ENCODE measurements around the gene SLC35B2.

The SLC35B2 gene

DNA sequence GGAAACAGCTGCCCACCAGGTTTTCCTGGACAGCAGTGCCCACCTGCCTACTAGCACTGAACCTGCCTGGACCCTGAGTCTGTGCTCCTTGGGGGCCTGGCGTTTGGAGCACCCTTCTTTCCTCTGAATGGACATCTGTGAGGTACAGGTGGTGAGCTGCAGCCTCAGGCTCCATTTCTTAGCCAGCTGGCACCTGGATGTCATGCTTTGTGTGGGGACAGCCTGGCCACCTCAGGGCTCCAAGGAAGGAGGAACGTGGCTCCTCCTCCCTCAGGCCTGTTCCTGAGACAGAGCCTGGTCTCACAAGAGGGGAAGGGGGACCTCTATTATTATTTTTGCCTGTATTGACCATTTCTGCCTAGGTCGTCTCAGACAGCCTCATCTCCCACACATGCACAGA is 21.0 kb upstream of the SLC35B2 start:
- Histone ChIP-seq H2AFZ (ENCODE audit: low read depth, low read length) (no peak overlapping the region), H3K36me3 (ENCODE audit: insufficient read depth, low read length) (peaks cover 12% of the 10 kb centered on the region), H3K4me1 (ENCODE audit: insufficient read depth, low read length) (no peaks in the 10 kb centered on the region), H3K4me3 (ENCODE audit: low read length) (no peak overlapping the region), H3K27me3 (ENCODE audit: insufficient read depth, low read length) (no peaks in the 10 kb centered on the region), H3K9me3 (ENCODE audit: low read length) (no peaks in the 10 kb centered on the region)

DNA sequence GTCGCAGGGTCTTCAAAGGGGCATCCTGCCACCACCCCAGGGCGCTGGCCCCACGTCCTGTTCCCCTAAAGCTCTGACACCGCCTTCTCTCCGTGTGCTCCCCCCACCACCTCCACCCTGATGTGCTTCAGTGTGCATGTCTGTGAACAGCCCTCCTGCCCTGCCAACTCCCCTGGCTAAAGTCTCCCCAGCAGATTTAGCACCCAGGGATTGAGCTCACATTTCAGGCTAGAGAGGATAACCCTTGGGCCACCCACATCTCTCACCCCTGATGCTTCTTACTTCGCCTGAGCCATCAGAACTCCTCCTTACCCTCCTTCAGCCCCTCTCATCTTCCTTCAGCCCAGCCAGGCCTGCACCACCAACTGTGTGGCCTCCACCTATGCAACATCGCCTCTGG is 20.4 kb upstream of the SLC35B2 start:
- Histone ChIP-seq H3K27me3 (ENCODE audit: insufficient read depth, low read length) (no peaks in the 10 kb centered on the region), H3K4me3 (ENCODE audit: low read length) (no peak overlapping the region), H3K36me3 (ENCODE audit: insufficient read depth, low read length) (peaks cover 15% of the 10 kb centered on the region), H3K4me1 (ENCODE audit: insufficient read depth, low read length) (no peaks in the 10 kb centered on the region), H2AFZ (ENCODE audit: low read depth, low read length) (no peak overlapping the region), H3K9me3 (ENCODE audit: low read length) (no peaks in the 10 kb centered on the region)

DNA sequence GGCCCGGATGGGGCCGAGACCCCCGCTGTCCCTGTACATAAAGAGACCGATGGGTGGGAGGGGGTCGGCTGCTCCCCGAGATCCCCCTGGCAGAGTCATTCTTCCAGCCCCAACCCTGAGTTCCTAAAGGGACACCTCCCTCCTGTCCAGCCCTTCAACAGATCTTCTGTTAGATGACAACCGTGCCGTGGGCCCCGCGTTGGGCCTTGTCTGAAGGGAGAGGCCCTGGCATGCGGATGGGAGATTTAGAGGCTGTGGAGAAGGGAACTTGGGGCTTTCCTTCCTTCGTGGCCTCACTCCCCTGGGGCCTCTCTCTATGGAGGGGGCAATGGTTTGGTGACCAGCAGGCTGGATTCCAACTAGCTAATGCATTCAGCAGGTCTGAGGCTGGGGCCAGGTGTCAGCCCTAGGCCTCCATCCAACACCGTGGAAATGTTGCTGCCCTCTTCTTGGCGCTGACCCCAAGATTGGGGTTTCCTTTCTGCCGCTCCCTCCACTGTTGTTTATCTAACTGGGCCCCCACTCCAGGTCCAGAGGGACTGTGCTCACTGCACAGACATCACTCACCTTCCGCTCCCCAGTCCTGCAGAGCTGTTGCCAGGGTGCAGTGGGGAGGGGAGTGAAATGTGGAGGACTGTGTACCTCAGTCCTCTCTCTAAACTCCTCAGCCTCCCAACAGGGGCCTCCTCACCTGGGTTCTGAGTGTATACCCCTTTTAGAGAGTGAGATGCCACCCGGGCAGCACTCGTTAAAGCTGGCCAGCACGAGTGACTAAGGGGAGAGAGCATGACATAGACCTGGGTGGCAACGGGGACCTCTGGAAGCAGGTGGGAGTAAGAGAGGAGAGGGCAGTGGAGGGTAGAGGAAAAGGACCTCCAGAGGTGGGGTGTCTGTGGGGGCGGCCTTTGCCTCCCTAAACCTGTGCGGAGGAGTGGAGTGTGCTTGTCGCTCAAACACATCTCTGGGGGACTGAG is 19.6 kb upstream of the SLC35B2 start:
- no peaks in the 10 kb centered on the region for H3K4me1 ChIP-seq (ENCODE audit: insufficient read depth, low read length)
- H3K4me3 ChIP-seq (ENCODE audit: low read length), result no peak overlapping the region
- peaks cover 15% of the 10 kb centered on the region for H3K36me3 ChIP-seq (ENCODE audit: insufficient read depth, low read length)
- H2AFZ ChIP-seq (ENCODE audit: low read depth, low read length), result no peak overlapping the region
- H3K9me3 ChIP-seq (ENCODE audit: low read length), result no peaks in the 10 kb centered on the region
- no peaks in the 10 kb centered on the region for H3K27me3 ChIP-seq (ENCODE audit: insufficient read depth, low read length)

DNA sequence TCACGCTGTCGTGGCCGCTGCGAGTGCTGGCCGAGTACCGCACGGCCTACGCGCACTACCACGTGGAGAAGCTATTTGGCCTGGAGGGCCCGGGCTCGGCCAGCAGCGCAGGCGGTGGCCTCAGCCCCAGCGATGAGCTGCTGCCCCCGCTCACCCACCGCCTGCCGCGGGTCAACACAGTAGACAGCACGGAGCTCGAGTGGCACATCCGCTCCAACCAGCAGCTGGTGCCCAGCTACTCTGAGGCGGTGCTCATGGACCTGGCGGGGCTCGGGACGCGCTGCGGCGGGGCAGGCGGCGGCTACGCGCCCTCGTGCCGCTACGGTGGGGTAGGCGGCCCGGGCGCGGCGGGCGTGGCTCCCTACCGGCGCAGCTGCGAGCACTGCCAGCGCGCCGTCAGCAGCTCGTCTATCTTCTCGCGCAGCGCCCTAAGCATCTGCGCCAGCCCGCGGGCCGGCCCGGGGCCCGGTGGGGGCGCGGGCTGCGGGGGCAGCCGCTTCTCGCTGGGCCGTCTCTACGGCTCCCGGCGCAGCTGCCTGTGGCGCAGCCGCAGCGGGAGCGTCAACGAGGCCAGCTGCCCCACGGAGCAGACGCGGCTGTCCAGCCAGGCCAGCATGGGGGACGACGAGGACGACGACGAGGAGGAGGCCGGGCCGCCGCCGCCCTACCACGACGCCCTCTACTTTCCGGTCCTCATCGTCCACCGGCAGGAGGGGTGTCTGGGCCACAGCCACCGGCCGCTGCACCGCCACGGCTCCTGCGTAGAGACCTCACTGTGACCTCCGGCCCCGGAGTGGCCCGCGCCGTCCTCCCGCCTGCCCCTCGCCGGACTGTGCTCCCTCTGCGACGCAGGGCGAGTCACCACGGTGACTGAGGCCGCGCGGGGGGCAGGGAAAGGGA is 18.7 kb upstream of the SLC35B2 start:
- H3K4me1 ChIP-seq (ENCODE audit: insufficient read depth, low read length), result peaks cover 9% of the 10 kb centered on the region
- no peak overlapping the region for H2AFZ ChIP-seq (ENCODE audit: low read depth, low read length)
- no peak overlapping the region for H3K4me3 ChIP-seq (ENCODE audit: low read length)
- peaks cover 15% of the 10 kb centered on the region for H3K36me3 ChIP-seq (ENCODE audit: insufficient read depth, low read length)
- H3K27me3 ChIP-seq (ENCODE audit: insufficient read depth, low read length), result no peaks in the 10 kb centered on the region
- no peaks in the 10 kb centered on the region for H3K9me3 ChIP-seq (ENCODE audit: low read length)

DNA sequence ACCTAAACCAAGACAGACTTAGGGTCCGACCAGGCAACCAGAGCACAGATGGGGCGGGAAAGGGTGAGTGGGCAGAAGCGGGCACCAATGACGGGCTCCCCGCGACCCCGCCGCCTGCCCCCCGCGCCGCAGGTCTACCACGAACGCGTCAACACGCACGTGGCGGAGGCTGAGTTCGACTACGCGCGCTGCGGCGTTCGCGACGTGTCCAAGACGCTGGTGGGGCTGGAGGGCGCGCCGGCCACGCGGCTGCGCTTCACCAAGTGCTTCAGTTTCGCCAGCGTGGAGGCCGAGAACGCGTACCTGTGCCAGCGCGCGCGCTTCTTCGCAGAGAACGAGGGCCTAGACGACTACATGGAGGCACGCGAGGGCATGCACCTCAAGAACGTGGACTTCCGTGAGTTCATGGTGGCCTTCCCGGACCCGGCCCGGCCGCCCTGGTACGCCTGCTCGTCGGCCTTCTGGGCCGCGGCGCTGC is 18.0 kb upstream of the SLC35B2 start:
- Histone ChIP-seq H3K4me1 (ENCODE audit: insufficient read depth, low read length) (peaks cover 9% of the 10 kb centered on the region), H3K4me3 (ENCODE audit: low read length) (no peak overlapping the region), H3K9me3 (ENCODE audit: low read length) (no peaks in the 10 kb centered on the region), H3K36me3 (ENCODE audit: insufficient read depth, low read length) (peaks cover 15% of the 10 kb centered on the region), H2AFZ (ENCODE audit: low read depth, low read length) (no peak overlapping the region), H3K27me3 (ENCODE audit: insufficient read depth, low read length) (no peaks in the 10 kb centered on the region)

DNA sequence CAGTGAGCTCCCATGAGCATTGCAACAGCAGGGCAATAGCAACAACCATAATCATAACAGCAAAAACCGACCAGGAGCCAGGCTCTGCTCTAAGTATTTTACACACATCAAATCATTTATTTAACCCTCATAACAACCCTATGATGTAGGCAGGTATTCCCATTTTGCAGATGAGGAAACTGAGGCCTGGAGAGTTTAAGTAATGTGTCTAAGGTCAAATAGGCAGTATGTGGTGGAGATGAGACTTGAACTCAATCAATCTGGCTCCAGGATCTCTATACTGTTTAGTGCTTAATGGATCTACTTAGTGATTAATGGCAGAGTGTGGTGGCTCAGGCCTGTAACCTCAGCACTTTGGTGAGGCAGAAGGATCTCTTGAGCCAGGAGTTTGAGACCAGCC is 16.3 kb upstream of the SLC35B2 start:
- Histone ChIP-seq H2AFZ (ENCODE audit: low read depth, low read length) (no peak overlapping the region), H3K4me3 (ENCODE audit: low read length) (no peak overlapping the region), H3K36me3 (ENCODE audit: insufficient read depth, low read length) (peaks cover 15% of the 10 kb centered on the region), H3K4me1 (ENCODE audit: insufficient read depth, low read length) (peaks cover 25% of the 10 kb centered on the region), H3K9me3 (ENCODE audit: low read length) (no peaks in the 10 kb centered on the region), H3K27me3 (ENCODE audit: insufficient read depth, low read length) (no peaks in the 10 kb centered on the region)

DNA sequence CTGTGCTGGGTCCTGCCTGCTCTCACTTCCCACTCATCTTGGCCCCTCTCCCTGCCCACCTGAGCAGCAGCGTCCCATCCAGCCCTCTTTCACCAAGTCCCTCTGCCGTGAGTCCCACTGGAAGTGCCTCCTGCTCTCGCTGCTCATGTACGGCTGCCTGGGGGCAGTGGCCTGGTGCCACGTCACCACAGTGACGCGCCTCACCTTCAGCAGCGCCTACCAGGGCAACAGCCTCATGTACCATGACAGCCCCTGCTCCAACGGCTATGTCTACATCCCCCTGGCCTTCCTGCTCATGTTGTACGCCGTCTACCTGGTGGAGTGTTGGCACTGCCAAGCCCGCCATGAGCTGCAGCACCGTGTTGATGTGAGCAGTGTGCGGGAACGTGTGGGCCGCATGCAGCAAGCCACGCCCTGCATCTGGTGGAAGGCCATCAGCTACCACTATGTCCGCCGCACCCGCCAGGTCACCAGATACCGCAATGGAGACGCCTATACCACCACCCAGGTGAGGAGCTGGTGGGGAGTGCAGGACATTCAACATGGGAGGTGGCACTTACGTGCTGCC is 15.8 kb upstream of the SLC35B2 start:
- H3K4me1 ChIP-seq (ENCODE audit: insufficient read depth, low read length), result peaks cover 30% of the 10 kb centered on the region
- no peaks in the 10 kb centered on the region for H3K9me3 ChIP-seq (ENCODE audit: low read length)
- no peak overlapping the region for H2AFZ ChIP-seq (ENCODE audit: low read depth, low read length)
- no peaks in the 10 kb centered on the region for H3K27me3 ChIP-seq (ENCODE audit: insufficient read depth, low read length)
- H3K4me3 ChIP-seq (ENCODE audit: low read length), result no peak overlapping the region
- H3K36me3 ChIP-seq (ENCODE audit: insufficient read depth, low read length), result peaks cover 15% of the 10 kb centered on the region

DNA sequence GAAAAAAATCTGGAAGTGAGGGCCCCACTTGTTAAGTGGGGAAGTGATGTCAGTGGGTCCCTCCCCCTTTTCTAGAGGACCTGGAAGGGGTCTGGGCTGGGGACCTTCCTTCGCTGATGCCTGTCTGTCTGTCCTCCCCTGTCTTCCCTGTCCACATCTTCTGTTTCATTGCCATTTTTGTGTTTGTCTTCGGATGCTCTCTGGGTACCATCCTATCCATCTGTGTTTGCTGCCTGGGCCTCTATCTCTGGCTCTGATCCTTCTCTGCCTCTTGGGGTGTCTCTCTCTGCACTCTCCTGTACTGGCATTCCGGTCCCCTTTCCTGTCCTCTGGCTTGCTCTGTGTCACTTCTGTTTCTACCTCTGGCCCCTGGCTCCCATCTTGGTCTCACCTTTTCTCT is 15.2 kb upstream of the SLC35B2 start:
- Histone ChIP-seq H3K36me3 (ENCODE audit: insufficient read depth, low read length) (peaks cover 15% of the 10 kb centered on the region), H2AFZ (ENCODE audit: low read depth, low read length) (no peak overlapping the region), H3K9me3 (ENCODE audit: low read length) (no peaks in the 10 kb centered on the region), H3K4me1 (ENCODE audit: insufficient read depth, low read length) (peaks cover 35% of the 10 kb centered on the region), H3K27me3 (ENCODE audit: insufficient read depth, low read length) (no peaks in the 10 kb centered on the region), H3K4me3 (ENCODE audit: low read length) (no peak overlapping the region)

DNA sequence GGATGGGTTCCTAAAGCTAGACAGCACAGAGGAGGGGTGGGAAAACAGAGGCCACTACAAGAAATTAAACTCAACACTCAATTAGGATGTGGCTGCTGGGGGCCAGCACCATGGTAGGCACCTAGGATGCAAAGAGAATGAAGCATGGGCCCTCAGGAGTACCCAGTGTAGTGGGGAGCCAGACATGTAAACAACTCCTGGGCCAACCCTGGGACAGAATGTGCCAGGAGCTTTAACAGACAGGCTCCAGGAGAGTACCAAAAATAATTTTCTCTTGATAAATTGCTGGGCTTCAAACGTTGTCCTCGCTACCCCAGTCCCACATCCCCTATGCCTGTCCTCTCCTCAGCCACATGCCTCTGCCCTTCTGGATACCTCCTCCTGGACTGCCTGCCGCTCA is 14.6 kb upstream of the SLC35B2 start:
- H3K9me3 ChIP-seq (ENCODE audit: low read length), result no peaks in the 10 kb centered on the region
- peaks cover 40% of the 10 kb centered on the region for H3K4me1 ChIP-seq (ENCODE audit: insufficient read depth, low read length)
- H2AFZ ChIP-seq (ENCODE audit: low read depth, low read length), result no peak overlapping the region
- peaks cover 15% of the 10 kb centered on the region for H3K36me3 ChIP-seq (ENCODE audit: insufficient read depth, low read length)
- H3K27me3 ChIP-seq (ENCODE audit: insufficient read depth, low read length), result no peaks in the 10 kb centered on the region
- peak overlapping the region; percentile 43 for H3K4me3 ChIP-seq (ENCODE audit: low read length)

DNA sequence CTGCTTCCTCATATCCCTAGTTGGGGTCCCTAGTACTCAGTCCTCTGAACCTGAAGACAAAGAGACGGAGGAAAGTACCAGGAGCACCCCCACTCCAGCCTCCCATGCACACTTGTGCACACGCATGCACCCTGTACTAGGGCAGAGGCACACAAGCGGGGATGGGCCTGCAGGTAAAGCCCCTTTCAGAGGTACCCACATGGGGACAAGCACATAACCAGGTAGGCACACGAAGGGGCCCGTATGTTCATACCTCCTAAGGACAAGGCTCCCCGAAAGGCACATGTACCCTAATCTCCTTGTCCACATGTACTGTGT is 14.0 kb upstream of the SLC35B2 start:
- Histone ChIP-seq H3K36me3 (ENCODE audit: insufficient read depth, low read length) (peaks cover 15% of the 10 kb centered on the region), H3K9me3 (ENCODE audit: low read length) (no peaks in the 10 kb centered on the region), H3K27me3 (ENCODE audit: insufficient read depth, low read length) (no peaks in the 10 kb centered on the region), H3K4me3 (ENCODE audit: low read length) (peak overlapping the region; percentile 43), H2AFZ (ENCODE audit: low read depth, low read length) (no peak overlapping the region), H3K4me1 (ENCODE audit: insufficient read depth, low read length) (peaks cover 44% of the 10 kb centered on the region)

DNA sequence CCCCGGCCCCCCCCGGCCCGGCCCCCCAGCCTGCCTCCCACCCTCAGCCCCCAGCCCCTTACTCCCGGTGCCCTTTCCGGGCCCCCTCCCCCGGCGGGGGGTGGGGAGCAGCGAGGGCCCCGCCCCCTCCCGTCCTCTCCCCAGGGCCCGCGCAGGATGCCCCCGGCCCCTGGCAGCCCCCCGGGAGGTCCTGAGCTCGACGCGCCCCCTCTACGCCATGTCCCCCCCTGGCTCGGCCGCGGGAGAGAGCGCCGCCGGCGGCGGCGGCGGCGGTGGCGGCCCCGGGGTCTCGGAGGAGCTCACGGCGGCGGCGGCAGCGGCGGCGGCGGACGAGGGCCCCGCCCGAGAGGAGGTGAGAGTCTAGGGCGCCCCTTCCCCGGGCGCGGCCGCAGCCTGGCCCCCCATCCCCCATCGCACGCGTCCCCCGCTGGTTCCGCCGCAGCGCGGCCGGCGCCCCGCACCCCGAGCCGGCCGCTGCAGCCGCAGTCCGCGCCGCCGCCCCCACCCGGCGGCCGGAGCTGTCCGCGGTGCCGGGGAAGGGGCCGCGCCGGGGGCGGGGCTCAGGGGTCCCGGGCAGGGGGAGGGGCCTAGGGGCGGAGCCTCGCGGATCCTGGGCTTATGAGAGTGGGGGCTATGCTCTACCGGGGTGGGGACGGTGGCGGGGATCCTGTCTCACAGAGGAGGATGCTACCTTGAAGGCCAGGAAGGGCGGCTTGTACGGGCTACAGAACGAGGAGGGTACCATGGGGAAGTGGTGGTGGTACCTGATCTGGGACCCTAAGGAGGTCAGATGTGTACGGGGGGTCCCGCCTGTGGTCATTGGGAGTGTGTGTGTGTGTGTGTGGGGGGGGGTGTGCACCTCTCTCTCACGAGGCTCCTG is 13.4 kb upstream of the SLC35B2 start:
- Histone ChIP-seq H3K9me3 (ENCODE audit: low read length) (no peaks in the 10 kb centered on the region), H3K36me3 (ENCODE audit: insufficient read depth, low read length) (peaks cover 14% of the 10 kb centered on the region), H3K4me3 (ENCODE audit: low read length) (peak overlapping the region; percentile 43), H2AFZ (ENCODE audit: low read depth, low read length) (no peak overlapping the region), H3K27me3 (ENCODE audit: insufficient read depth, low read length) (no peaks in the 10 kb centered on the region), H3K4me1 (ENCODE audit: insufficient read depth, low read length) (peaks cover 44% of the 10 kb centered on the region)

DNA sequence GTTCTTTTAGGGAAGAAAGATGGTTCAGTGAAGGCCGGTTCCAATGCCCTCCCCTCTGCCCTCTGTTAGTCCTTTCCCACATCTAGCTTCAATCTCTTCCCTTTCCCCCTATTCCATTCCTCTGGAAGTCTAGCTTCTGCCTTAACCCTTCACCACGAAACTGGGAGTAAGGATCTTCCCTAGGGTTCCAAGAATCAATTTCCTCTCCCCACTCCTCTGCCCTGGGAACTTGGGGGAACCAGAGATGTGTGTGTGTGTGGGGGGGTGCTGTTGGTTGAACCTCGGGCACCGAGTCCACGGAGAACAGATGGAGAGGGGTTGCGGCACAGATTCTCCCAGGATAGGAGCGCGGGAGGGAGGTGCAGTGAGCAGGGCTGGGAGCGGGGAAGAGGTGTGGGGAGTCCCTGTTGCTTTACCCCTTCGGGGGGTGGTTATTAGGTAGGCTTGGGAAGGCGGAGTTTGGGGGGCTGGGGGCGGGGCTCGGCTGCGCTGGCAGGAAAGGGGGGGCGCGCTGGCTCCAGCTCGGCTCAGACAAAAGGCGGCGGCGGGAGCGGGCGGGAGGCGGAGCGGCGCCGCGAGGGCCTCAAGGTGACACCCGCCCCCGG is 12.7 kb upstream of the SLC35B2 start, which contains the start of gene TMEM151B:
TMEM151B (plus strand) TSS at position 530 of the 605 bp plus-strand sequence. CDS start 293 bp downstream, outside the sequence.
- H3K4me1 ChIP-seq (ENCODE audit: insufficient read depth, low read length), result peaks cover 44% of the 10 kb centered on the region
- no peak within 1 kb of the TSS for H2AFZ ChIP-seq (ENCODE audit: low read depth, low read length)
- peaks cover 9% of the 10 kb centered on the region for H3K36me3 ChIP-seq (ENCODE audit: insufficient read depth, low read length)
- H3K4me3 ChIP-seq (ENCODE audit: low read length), result peak within 1 kb of the TSS; percentile 54
- H3K27me3 ChIP-seq (ENCODE audit: insufficient read depth, low read length), result no peaks in the 10 kb centered on the region
- no peaks in the 10 kb centered on the region for H3K9me3 ChIP-seq (ENCODE audit: low read length)

All from neuron (in vitro differentiated cells).